Omental fat pad (tissue), 4 donors: ENCODE data around the gene MAML3. TPM values are rescaled to one million over a fixed set of nuclear protein-coding genes. Genes with fewer than 3 reads are reported as not detected.

Experiments used
- ATAC-seq: fragments of 150-250 bp; one replicate; pipeline ENCODE4 v1.9.1; 2016; ENCODE audit warnings: mild to moderate bottlenecking, moderate library complexity; ENCODE audit not compliant: low FRiP score
- DNase-seq: peaks from one replicate; pipeline ENCODE4 v3.0.0-alpha.2; 2019; ENCODE audit warnings: low spot score
- CTCF ChIP-seq, 3 donors: fragments of 450-650 bp; IDR thresholded peaks; one replicate each; pipeline ENCODE4 v1.5.1; 2016 to 2017; ENCODE audit warnings: antibody characterized with exemption in 3 of 3, mild to moderate bottlenecking in 3 of 3, moderate library complexity in 2 of 3
- total RNA-seq, 4 donors: library from RNA; depleted of rRNA; stranded (reverse); fragments of >200 nt; gene quantifications; one replicate each; pipeline ENCODE4 v1.1.0, GENCODE V29; 2016

The MAML3 gene
- total RNA-seq, 4 donors from 2014 or later, result 4.8 to 12.8 (median 11.7) TPM

GRCh38 chr4:139789096-139789654 lies 364.8 kb downstream of the MAML3 start:
- TF ChIP-seq CTCF (IDR thresholded peaks at IDR 0.05), result no peak
- ATAC-seq, result no peak
- no peak for DNase-seq

DNA sequence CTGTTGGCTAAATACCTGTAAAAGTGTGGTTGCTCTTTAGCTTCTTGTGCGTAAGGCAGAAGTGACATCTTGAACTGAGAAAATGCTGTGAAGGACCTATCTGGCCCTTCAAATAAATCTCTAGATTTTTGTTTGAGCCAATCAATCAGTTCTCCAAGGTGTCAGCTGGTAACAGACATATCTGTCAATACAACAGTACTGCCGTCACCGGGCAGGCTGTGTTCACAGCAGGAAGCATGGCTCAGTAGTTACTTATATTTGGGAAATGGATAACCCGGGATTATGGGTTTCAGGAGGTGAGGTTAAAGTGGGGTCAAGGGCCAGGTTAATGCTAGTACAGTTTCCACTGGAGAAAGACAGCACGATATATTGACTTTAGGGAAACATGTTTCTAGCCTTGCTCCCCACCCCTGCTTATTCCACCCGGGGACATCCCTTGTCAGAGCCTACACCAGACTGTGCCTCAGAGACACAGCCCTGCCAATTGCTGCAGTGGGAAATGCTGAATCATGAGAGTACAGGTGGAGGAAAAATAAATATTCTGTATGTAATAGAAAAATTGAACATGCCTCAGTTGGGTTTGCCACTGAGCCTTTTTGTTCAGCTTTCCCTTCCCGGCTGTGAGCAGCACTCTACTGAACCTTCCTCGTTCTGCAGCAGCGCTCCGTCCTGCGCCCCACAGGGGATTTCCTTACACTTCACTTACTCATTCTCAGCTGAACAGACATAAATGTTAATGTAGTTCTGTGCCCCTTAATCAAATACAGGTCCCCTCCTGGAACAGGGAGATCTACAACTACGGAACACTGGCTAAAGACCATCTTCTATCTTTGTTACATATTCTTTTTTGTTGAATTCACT lies 367.3 kb downstream of the MAML3 start:
- ATAC-seq (no peak), DNase-seq (no peak)
- no peak for TF ChIP-seq CTCF (IDR thresholded peaks at IDR 0.05)

DNA sequence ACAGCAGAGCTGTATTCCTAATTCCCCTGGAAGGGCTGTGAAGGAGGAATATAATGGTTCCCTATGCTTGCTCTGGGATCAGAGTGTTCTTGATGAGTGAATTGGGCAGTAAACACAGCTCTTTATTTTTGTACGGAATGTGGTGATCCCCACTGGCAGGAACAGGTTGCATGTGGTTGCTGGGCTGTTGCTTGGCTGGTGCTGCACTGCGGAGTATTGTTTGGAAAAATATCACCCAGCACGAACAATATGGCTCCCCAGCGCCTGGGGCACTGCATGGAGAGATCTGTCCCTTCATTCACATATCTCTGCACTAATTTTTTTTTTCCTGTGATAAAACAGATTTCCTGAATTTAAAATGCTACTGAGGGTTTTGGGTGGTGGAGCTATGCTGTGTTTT lies 368.6 kb downstream of the MAML3 start:
- no peak for ATAC-seq
- no peak for DNase-seq
- TF ChIP-seq CTCF (IDR thresholded peaks at IDR 0.05), result no peak

- DNase-seq (no peak), ATAC-seq (no peak)
- no peak for TF ChIP-seq CTCF (IDR thresholded peaks at IDR 0.05)
Measured at GRCh38 chr4:139783741-139784484, 370.1 kb downstream of the MAML3 start.

GRCh38 chr4:139782926-139783522 lies 371.0 kb downstream of the MAML3 start:
- DNase-seq (no peak), ATAC-seq (no peak)
- TF ChIP-seq CTCF (IDR thresholded peaks at IDR 0.05), result no peak

DNA sequence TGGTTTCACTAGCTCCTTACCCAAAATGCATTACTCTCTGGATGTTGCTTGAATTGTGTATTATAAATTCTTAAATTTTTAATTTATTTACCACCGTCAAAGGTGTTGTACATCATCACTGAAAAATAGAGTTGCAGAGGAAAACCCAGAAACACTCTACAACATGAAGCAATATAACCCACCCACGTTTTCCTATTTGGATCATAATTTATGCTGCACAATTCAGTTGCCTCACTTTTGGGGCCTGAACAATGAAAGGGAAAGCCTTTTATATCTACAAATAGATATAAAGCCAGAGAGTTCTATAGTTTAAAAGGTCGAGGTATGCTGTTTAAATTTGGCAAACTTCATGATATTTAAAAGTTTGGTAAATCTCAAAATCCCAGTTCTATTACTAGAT lies 372.9 kb downstream of the MAML3 start:
- ATAC-seq, result no peak
- no peak for TF ChIP-seq CTCF (IDR thresholded peaks at IDR 0.05)

More for the DNA sequence above, 372.9 kb downstream of the MAML3 start:
- DNase-seq, result no peak
